Gastrocnemius medialis (tissue), 4 donors: Measurements from ENCODE around the gene DENND6B.

Experiments used
- POLR2A ChIP-seq, 2 donors: fragments of 450-650 bp; IDR thresholded peaks; one replicate each; pipeline ENCODE4 v1.6.1; 2017; ENCODE audit warnings: antibody characterized with exemption in 2 of 2, mild to moderate bottlenecking in 2 of 2, moderate library complexity in 2 of 2
- TF ChIP-seq, protein P1 (sequence below), 5 experiments: fragments of 450-650 bp in 3 of 5; fragments of 200-600 bp in 2 of 5; sonication (generic) in 2 of 5; IDR thresholded peaks in 4 of 5; conservative IDR thresholded peaks in 1 of 5; 1 replicate in 4 of 5; 2 replicates in 1 of 5; pipeline ENCODE4 v1.5.1; 2016 to 2019; ENCODE audit warnings: antibody characterized with exemption in 5 of 5, mild to moderate bottlenecking in 3 of 5, moderate library complexity in 3 of 5

DNA sequence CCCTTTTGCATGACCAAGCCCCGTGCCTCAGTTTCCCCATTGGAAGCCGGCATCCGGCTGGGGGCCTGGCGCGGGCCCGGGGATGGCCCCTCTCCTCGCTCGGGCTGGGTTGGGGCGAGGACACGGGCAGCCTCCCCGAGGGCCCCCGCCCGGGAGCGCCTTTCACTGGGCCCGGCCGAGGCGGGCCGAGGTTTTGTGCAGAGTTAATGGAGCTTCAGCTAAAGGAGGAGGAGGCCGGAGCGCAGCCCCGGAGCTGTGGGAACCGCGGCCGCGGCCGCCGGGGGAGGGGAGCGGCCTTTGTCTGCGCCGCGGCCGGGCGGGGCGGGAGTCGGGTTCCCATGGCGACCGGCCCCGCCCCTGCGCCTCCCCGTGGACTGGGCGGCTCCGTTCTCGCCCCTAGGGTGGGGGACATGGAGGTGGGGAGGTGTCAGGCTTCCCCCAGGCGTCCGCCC, 55.3 kb downstream of the DENND6B start:
- TF ChIP-seq, protein P1, sequence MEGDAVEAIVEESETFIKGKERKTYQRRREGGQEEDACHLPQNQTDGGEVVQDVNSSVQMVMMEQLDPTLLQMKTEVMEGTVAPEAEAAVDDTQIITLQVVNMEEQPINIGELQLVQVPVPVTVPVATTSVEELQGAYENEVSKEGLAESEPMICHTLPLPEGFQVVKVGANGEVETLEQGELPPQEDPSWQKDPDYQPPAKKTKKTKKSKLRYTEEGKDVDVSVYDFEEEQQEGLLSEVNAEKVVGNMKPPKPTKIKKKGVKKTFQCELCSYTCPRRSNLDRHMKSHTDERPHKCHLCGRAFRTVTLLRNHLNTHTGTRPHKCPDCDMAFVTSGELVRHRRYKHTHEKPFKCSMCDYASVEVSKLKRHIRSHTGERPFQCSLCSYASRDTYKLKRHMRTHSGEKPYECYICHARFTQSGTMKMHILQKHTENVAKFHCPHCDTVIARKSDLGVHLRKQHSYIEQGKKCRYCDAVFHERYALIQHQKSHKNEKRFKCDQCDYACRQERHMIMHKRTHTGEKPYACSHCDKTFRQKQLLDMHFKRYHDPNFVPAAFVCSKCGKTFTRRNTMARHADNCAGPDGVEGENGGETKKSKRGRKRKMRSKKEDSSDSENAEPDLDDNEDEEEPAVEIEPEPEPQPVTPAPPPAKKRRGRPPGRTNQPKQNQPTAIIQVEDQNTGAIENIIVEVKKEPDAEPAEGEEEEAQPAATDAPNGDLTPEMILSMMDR (IDR thresholded peaks at IDR 0.05 in 4 of 5, conservative IDR thresholded peaks at IDR 0.05 in 1 of 5), result peak in 1 of 5 experiments; percentile 26
- no peak for TF ChIP-seq POLR2A (IDR thresholded peaks at IDR 0.05)
